Aorta (tissue), 5 donors: ENCODE results near the gene CLCN2. TPM values are rescaled to one million over a fixed set of nuclear protein-coding genes. Genes with fewer than 3 reads are reported as not detected.

Source experiments
- ATAC-seq: fragments of 200-7000 bp; cut with Tn5 transposase; one replicate; pipeline ENCODE4 v1.9.1; 2022; ENCODE audit warnings: moderate library complexity; ENCODE audit not compliant: low FRiP score
- DNase-seq, 2 donors: peaks; one replicate each; pipeline ENCODE4 v3.0.0-alpha.2; 2020
- H3K27ac ChIP-seq, 2 donors: one replicate each; pipeline ENCODE4 v1.5.1; 2013; ENCODE audit warnings: low read length in 2 of 2, mild to moderate bottlenecking in 2 of 2, moderate library complexity in 2 of 2, control low read depth in 1 of 2, inconsistent platforms in 1 of 2, low read depth in 1 of 2
- H3K27me3 ChIP-seq, 2 donors: one replicate each; pipeline ENCODE4 v1.6.1; 2013; ENCODE audit warnings: control low read depth in 1 of 2, low read length in 1 of 2, mild to moderate bottlenecking in 1 of 2, moderate library complexity in 1 of 2; ENCODE audit not compliant: insufficient read depth in 2 of 2, control insufficient read depth in 1 of 2
- H3K36me3 ChIP-seq, 2 donors: one replicate each; pipeline ENCODE4 v1.6.1; 2013; ENCODE audit warnings: control low read depth in 1 of 2, low read length in 1 of 2, mild to moderate bottlenecking in 1 of 2; ENCODE audit not compliant: insufficient read depth in 2 of 2, control insufficient read depth in 1 of 2
- H3K4me1 ChIP-seq, 2 donors: one replicate each; pipeline ENCODE4 v1.6.1; 2013; ENCODE audit warnings: low read length in 2 of 2, control low read depth in 1 of 2, mild to moderate bottlenecking in 1 of 2, moderate library complexity in 1 of 2; ENCODE audit not compliant: insufficient read depth in 2 of 2, control insufficient read depth in 1 of 2
- H3K4me3 ChIP-seq, 2 donors: one replicate each; pipeline ENCODE4 v1.5.1; 2013; ENCODE audit warnings: low read length in 2 of 2, control low read depth in 1 of 2, mild to moderate bottlenecking in 1 of 2
- H3K9me3 ChIP-seq: one replicate; pipeline ENCODE4 v1.6.1; 2013; ENCODE audit warnings: mild to moderate bottlenecking, low read length; ENCODE audit not compliant: control insufficient read depth
- WGBS, 2 donors: extraction: QIAGEN DNeasy Blood & Tissue Kit; methylation state at CpG; one replicate each; pipeline ENCODE4 v1.1.7; 2013; 5-methylcytosine and 5-hydroxymethylcytosine counted together
- intact Hi-C, 2 donors: fragments of 100-400 bp; cut with DNase I; formaldehyde crosslinking; loops; one replicate each; pipeline versions ENCODE4 v1.14.2 to v1.15.0; 2022
- polyA plus RNA-seq, 2 donors: library from polyadenylated mRNA; stranded (reverse); fragments of 200-250 nt; gene quantifications; one replicate each; pipeline ENCODE4 v1.2.3, GENCODE V29; 2013
- total RNA-seq, 2 donors: library from RNA; stranded (reverse); fragmentation: NEBNext Ultra II Directional; extraction: Animal tissue kit (Norgen Biotek cat#: 25700); gene quantifications; one replicate each; pipeline ENCODE4 v1.2.1, GENCODE V29; 2021
- donor health status: healthy with polysubstance abuse.
- donor health status: Bipolar disorder and iron deficiency.
- donor health status: DM: no; HTN: no; CAD: no.
- donor health status: DM: no; HTN: no; CAD: no.
- donor health status: DM: yes; HTN: yes; CAD: no.

The CLCN2 gene
- total and polyA plus RNA-seq, 4 donors = 4.1 to 14.5 (median 5.4) TPM

GRCh38 chr3:184306341-184306972 is 54.9 kb downstream of the CLCN2 start:
- no peaks in the 10 kb centered on the region for H3K9me3 ChIP-seq
- no peaks in the 10 kb centered on the region for H3K27me3 ChIP-seq
- 90% methylated on average over 4 of the region's 4 CpGs for WGBS, 2 donors
- no peak overlapping the region for H3K27ac ChIP-seq
- ATAC-seq (no peak), DNase-seq (no peak)
- no peak overlapping the region for H3K4me3 ChIP-seq
- H3K4me1 ChIP-seq = no peaks in the 10 kb centered on the region
- H3K36me3 ChIP-seq = peaks cover 10 to 29% of the 10 kb centered on the region in 2 donors
- intact Hi-C loops = no loop called here

- ATAC-seq (no peak), DNase-seq (no peak)
- H3K9me3 ChIP-seq = no peaks in the 10 kb centered on the region
- H3K4me1 ChIP-seq = no peaks in the 10 kb centered on the region
- no peak overlapping the region for H3K27ac ChIP-seq
- H3K36me3 ChIP-seq = peaks cover 10 to 29% of the 10 kb centered on the region in 2 donors
- no peaks in the 10 kb centered on the region for H3K27me3 ChIP-seq
- intact Hi-C loops = no loop called here
- WGBS, 2 donors = 57 to 66% methylated on average over 1 of the region's 1 CpG
- no peak overlapping the region for H3K4me3 ChIP-seq
Observed at GRCh38 chr3:184305577-184305976, 55.8 kb downstream of the CLCN2 start.

- 62 to 69% methylated on average over 3 of the region's 3 CpGs for WGBS, 2 donors
- no peak for ATAC-seq
- Histone ChIP-seq H3K9me3 (no peaks in the 10 kb centered on the region), H3K27me3 (no peaks in the 10 kb centered on the region), H3K27ac (no peak overlapping the region), H3K36me3 (peaks cover 0 to 12% of the 10 kb centered on the region in 2 donors), H3K4me1 (peaks cover 0 to 1% of the 10 kb centered on the region in 2 donors), H3K4me3 (no peak overlapping the region)
- no peak for DNase-seq
- intact Hi-C loops = no loop called here
Observed at GRCh38 chr3:184300378-184300720, 61.1 kb downstream of the CLCN2 start.

GRCh38 chr3:184299488-184300377 is 61.7 kb downstream of the CLCN2 start:
- WGBS, 2 donors = 16 to 17% methylated on average over 25 to 29 of the region's 29 CpGs
- no peaks in the 10 kb centered on the region for H3K9me3 ChIP-seq
- no peaks in the 10 kb centered on the region for H3K27me3 ChIP-seq
- H3K4me1 ChIP-seq = peaks cover 0 to 1% of the 10 kb centered on the region in 2 donors
- intact Hi-C loops = loop anchor here (5.0 kb wide), 3 partner anchors 37 to 112 kb away; partner anchors contain the start of genes ABCF3 (in 1 of the 2), ALG3 (in 1 of the 2), CAMK2N2 (in 1 of the 2) and EEF1AKMT4 (in 1 of the 2)
- no peak for ATAC-seq
- H3K36me3 ChIP-seq = peaks cover 0 to 12% of the 10 kb centered on the region in 2 donors
- peak overlapping the region; percentile 65 to 74 for H3K4me3 ChIP-seq
- peak in 1 of 2 donors; percentile 4 for DNase-seq
- peak overlapping the region in 1 of 2 donors; percentile 22 for H3K27ac ChIP-seq

- Histone ChIP-seq H3K9me3 (no peaks in the 10 kb centered on the region), H3K4me3 (peak within 1 kb of the TSS; percentile 65 to 74), H3K36me3 (peaks cover 0 to 11% of the 10 kb centered on the region in 2 donors), H3K4me1 (peaks cover 0 to 1% of the 10 kb centered on the region in 2 donors), H3K27ac (peak within 1 kb of the TSS in 1 of 2 donors; percentile 83), H3K27me3 (no peaks in the 10 kb centered on the region)
- peak; percentile 100 for ATAC-seq
- 0% methylated on average over 58 to 78 of the region's 78 CpGs for WGBS, 2 donors
- intact Hi-C loops = loop anchor here (5.0 kb wide), 3 partner anchors 37 to 112 kb away; partner anchors contain the start of genes ABCF3 (in 1 of the 2), ALG3 (in 1 of the 2), CAMK2N2 (in 1 of the 2) and EEF1AKMT4 (in 1 of the 2)
- peak; percentile 99 for DNase-seq
Observed at GRCh38 chr3:184298759-184299487, 62.5 kb downstream of the CLCN2 start, which contains the start of gene PSMD2. Gene PSMD2, plus strand, starts transcription at chr3:184299241. Its CDS starts 26 bp downstream, at chr3:184299267.

- ATAC-seq (no peak), DNase-seq (peak in 1 of 2 donors; percentile 12)
- Histone ChIP-seq H3K27ac (no peak overlapping the region), H3K27me3 (no peaks in the 10 kb centered on the region), H3K4me3 (no peak overlapping the region), H3K4me1 (peaks cover 0 to 1% of the 10 kb centered on the region in 2 donors), H3K9me3 (no peaks in the 10 kb centered on the region), H3K36me3 (peaks cover 0 to under 1% of the 10 kb centered on the region in 2 donors)
- intact Hi-C loops = loop anchor here (5.0 kb wide), 3 partner anchors 34 to 109 kb away; partner anchors contain the start of genes ABCF3 (in 1 of the 2), ALG3 (in 1 of the 2), CAMK2N2 (in 1 of the 2) and EEF1AKMT4 (in 1 of the 2)
- WGBS, 2 donors = 74 to 87% methylated on average over 7 of the region's 7 CpGs
Observed at GRCh38 chr3:184296616-184297015, 64.8 kb downstream of the CLCN2 start.
